ENCODE data around the gene SHBG.

The SHBG gene

DNA sequence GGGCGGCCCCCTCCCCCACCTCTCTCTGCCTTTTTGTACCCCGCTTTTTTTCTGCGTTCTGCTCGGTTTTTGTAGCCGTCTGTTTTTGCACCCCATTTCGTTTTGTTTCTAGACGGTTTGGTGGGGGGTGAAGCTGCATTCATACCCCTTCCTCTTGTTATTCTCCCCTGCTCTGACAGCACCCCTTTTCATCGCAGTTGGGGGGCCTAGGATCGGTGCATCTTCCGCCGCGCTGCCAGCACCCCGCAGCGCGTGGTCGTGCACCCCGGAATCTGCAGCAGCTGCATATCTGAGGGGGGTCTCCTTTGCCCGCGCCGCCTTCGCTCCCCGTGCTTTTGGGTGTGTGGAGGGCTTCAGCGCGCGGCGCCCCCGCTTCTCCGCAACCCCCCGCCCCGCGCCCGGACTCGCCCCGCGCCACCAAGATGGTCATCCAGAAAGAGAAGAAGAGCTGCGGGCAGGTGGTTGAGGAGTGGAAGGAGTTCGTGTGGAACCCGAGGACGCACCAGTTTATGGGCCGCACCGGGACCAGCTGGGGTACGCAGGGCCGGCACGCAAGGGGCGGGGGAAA lies 21.2 kb downstream of the SHBG start:
- no peak for DNase-seq

DNA sequence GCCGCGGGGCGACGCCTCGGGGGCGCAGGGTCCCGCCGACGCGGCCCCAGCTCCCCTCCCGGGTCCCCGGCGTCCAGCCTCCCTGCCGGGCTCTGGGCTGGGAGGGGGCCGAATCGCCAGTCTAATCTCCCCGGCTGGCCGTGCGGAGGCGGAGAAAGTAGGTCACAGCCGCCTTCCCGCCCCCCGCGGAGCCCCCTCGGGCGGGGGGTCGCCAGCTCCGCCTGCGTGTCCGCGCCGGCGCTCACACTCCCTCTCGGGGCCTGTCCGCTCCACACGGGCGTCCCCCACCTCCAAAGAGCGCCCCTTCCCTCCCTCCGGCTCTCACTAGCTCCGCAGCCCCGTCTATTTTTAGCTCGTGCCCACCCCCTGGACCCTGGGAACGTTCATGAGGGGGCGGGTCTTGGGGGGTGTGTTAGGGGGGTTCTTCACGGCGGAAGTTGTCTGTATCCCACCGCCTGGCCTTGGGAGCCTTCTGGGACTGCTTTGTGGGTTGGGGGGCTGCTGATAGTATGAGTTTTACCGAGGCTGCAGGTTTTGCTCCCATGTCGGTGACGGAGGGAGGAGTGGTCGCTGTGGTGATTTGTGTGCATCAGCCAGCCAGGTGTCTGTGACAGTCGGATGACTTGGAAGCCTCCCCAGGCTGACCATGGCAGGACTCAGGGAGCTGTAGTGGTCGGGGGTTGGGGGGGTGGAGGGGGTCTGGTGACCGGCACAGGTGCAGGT lies 21.9 kb downstream of the SHBG start:
- DNase-seq, result no peak

DNA sequence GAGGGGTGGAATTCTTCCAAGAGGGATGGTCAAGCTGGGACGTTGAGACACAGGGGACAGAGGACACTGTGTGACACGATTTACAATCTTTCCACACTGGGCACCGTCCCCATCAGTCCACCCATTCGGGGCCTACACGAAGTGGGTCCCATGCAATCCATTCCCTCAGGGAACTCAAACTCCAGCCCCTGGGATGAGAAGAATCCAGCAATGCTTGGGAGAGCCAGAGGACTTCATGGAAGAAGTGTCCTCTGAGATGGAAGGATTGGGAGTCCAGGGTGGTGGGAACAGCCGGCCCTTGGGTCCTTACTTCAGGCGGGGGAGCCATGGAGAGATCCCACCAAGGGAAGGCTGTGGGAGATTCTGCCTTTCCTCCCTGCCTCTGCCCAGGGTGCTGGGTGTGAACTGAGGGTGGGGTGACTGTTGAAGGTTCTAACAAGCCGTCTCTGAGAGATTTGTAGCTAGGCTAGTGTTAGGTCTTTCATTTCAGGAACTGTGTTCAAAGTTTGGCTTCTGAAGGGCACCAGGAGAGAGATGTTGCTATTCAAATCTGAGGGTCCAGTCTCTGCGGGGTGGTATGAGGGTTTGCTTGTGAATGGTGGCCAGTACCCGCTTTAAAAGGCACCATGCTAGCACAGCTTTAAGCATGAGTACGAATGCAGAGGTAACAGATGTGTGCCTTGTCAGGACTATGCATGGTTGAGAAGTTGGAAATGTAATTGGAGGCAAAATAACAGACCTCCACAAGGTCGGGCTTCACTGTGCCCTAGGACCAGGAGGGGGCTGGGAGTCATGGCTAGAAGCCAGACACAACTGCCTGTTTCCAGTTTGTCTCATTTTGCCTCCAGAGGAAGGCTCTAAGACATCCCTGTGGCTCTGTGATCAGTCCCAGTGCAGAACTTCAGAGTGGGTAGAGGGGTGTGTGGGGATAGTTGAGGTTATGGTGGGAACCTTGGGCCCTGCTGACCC lies 22.7 kb downstream of the SHBG start:
- no peak for DNase-seq

DNA sequence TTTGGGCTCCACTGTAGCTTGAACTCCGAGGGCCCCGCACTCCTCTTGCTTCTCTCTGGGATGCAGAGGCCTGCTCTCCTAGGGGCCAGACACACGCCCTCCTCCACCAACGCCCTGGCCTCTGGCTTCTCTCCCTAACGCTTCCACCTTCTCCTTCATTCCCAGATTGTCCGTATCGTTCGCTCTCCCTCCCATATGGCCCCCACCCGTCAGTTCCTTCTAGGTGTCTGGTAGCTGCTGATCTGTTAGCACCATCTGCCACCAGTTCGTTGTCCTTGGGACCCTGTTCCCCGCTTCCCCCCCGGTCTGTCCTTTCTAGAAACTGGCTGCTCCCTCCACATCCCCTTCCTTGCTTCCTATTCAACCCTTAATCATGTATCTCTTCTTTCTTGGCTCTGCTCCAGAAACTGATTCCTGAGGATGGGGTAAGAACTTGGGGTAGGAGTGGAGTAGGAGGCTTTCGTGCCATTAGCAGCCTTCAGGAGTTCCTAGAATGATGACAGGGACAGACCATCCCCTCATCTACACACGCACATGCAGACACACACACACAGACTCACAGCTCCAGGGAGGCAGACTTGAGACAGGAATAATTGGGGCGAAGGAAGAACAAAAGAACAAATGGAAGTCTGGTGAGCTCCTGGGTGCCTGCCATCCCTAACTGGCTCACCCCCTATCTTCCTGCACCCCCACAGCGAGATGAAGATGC lies 25.1 kb downstream of the SHBG start:
- no peak for DNase-seq

DNA sequence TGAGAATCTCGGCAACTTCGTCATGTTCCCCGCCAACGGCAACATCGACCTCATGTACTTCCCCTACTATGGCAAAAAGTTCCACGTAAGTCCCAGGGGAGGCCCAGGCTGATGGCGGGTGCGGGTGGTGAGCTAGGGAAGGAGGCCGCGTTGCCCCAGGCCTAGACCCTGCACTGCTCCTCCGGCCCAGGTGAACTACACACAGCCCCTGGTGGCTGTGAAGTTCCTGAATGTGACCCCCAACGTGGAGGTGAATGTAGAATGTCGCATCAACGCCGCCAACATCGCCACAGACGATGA lies 25.6 kb downstream of the SHBG start:
- DNase-seq, result no peak

DNA sequence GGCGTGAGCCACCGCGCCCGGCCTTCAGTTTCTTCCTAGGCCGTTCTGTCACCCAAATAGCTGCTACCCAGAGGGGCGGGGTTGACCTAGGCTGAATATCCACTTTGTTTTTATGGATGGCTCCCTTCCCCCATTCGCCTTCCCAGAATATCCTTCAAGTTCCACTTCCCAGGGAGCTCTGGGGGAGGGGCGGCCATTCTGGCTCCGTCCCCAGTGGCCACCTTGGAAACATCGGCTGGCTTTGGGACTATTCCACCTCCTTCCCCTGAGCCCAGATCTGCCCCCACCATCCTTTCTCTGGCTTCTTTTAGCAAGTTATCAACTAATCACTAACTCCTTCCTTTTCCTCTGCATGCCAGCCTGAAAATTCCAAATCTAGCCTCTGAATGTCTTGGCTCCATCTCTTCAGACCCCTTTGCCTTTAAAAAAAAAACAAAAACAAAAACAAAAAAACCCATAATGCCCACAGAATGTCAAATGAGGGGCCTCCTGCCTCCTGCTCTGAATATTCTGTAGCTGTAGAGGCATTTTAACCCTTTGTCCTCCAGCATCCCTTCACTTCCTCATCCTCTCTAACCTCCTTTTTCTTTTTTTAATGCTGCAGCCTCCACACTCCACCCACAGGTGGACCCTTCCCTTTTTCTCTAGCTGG lies 27.1 kb downstream of the SHBG start:
- no peak for DNase-seq

DNA sequence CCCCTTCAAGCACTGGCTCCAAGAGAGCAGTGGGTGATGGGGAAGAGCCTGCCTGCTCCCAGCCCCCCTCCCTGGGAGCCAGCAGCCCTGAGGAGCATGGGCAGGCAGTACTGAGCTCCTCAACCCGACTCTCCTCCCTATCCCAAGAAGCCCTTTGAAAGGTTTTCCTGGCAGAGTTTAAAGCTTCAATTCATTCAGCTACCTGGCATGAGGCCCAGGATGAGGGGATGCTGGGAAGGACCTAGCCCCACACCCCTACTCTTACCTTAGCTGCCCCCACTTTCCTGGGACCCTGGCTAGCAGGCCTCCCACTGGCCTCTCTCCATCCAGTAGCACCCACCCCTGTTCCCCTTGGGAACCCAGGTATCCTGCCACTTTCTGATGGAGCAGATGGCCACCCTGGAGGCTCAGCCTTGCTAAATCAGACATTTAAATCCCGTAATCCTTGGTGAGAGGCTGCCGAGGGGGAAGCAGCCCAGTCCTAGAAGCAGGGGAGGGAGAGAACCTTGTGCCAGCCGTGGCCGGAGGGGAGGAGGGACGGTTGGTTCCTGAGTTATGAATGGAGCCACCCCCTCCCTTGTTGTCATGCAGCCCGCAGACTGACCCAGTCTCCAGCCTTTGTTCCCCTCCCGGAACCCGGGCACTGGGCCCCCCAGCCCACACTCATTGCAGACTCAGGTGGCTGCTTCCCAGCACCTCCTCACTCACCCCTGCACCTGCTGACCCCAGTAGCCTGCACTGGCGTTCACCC lies 37.9 kb downstream of the SHBG start:
- no peak for DNase-seq

DNA sequence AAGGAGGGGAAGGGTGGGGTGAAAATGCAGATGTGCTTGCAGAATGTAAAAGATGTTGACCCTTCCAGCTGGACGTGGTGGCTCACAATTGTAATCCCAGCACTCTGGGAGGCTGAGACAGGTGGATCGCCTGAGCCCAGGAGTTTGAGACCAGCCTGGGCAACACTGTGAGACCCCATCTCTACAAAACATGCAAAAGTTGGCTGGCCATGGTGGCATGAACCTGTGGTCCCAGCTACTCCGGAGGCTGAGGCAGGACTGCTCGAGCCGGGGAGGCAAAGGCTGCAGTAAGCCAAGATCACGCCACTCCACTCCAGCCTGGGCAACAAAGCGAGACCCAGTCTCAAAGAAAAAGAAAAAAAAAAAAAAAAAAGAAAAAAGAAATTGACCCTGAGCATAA lies 38.5 kb downstream of the SHBG start:
- DNase-seq, result no peak

DNA sequence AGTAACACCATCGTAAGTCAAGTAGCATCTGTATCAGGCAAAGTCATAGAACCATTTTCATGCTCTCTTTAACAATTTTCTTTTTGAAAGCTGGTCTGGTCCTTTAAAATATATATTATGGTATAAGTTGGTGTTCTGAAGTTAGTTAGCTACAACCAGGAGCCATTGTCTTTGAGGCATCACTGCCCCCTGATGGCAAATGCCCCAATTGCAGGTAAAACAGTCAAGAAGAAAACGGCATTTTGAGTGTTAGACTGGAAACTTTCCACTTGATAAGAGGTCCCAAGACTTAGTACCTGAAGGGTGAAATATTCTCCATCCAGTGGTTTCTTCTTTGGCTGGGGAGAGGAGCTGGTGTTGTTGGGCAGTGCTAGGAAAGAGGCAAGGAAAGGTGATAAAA lies 43.3 kb downstream of the SHBG start:
- no peak for DNase-seq

DNA sequence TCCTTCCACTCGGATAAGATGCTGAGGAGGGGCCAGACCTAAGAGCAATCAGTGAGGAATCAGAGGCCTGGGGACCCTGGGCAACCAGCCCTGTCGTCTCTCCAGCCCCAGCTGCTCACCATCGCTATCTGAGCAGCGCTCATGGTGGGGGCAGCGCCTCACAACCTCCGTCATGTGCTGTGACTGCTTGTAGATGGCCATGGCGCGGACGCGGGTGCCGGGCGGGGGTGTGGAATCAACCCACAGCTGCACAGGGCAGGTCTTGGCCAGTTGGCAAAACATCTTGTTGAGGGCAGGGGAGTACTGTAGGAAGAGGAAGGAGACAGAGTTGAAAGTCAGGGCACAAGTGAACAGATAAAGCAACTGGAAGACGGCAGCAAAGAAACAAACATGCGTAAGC lies 45.0 kb downstream of the SHBG start:
- DNase-seq, result no peak

DNA sequence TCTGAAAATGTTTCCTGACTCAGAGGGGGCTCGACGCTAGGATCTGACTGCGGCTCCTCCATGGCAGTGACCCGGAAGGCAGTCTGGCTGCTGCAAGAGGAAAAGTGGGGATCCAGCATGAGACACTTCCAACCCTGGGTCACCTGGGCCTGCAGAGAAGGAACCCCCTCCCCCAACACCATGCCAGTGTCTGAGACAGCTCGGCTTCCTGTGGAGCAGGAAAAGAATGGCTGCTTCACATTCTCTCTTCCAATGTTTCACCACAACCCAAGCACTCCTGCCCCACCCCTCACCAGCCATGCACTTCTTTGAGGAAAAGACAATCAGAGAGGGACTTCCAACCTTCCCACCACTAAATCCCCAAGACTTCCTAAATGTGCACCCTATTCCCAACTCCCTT lies 46.6 kb downstream of the SHBG start:
- DNase-seq, result no peak

DNA sequence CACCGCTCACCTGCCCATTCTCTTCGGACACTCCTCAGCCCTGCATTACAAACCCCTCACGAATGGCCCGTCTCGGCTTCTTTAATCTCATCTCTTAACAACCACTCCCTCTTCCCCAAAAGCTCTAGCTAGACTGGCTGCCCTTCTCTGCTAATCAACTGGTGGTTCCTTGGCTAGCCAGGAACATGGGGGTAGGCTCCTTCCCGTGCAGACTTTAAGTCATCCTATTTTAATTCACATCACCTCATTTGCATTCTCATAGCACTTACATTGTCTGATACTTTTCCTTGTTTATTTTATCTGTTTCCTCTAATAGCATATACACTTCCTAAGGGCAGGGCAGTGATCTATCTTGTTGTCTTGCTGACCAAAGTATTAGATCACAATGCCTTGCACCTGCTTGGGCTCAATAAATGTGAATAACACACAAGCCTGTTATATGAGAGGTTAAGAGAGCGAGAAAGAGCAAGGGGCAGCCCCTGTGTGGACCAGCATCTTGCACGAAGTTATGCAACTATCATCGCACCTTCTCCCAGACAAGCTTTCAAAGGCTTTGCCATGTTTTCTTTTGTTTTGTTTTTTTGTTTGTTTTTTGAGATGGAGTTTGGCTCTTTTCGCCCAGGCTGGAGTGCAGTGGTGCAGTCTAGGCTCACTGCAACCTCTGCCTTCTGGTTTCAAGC lies 47.6 kb downstream of the SHBG start:
- no peak for DNase-seq

All from activated CD4-positive, alpha-beta T cell treated with anti-CD3 and anti-CD28 coated beads, Interleukin-2, amount 50 U/mL, for 4 hours (primary cell).